Caco-2 (cell line): ENCODE results near the gene GRHL3. TPM values are rescaled to one million over a fixed set of nuclear protein-coding genes. Genes with fewer than 3 reads are reported as not detected.

Source experiments
- BruUV-seq: library from RNA; stranded (reverse); fragments of 400-500 nt; replicated peaks from 2 replicates; lab custom pipeline; 2021; lab: Mats Ljungman, UMichigan
- CTCF ChIA-PET: fragments of 300-600 bp; sonication (Branson Sonifier 250); formaldehyde crosslinking; loops from one replicate; lab custom pipeline; 2022; ENCODE audit warnings: antibody characterized with exemption; lab: Charles Lee
- POLR2A ChIA-PET: fragments of 300-600 bp; sonication (Branson Sonifier 250); formaldehyde crosslinking; loops from one replicate; lab custom pipeline; 2022; ENCODE audit warnings: antibody characterized with exemption; lab: Charles Lee
- DNase-seq, 2 experiments: peaks; one replicate each; pipeline versions ENCODE4 v3.0.0 to v3.0.0-alpha.2; 2020 to 2022
- H3K27me3 ChIP-seq: replicated peaks from 2 replicates; pipeline ENCODE4 v1.6.0; 2011; ENCODE audit warnings: low read length; ENCODE audit not compliant: control insufficient read depth, insufficient read depth
- H3K36me3 ChIP-seq: 2 replicates; pipeline ENCODE4 v1.5.1; 2011; ENCODE audit warnings: low read length; ENCODE audit not compliant: control insufficient read depth, insufficient read depth
- H3K4me1 ChIP-seq: fragments of 250-450 bp; sonication (Bioruptor Pico); 2 replicates; pipeline ENCODE4 v1.5.1; 2020; ENCODE audit warnings: mild to moderate bottlenecking
- H3K4me3 ChIP-seq: 2 replicates; pipeline ENCODE4 v1.5.1; 2011; ENCODE audit warnings: low read depth, mild to moderate bottlenecking, control low read depth, low read length
- H3K9me3 ChIP-seq: fragments of 250-450 bp; sonication (Bioruptor Pico); 2 replicates; pipeline ENCODE4 v1.5.1; 2020; ENCODE audit warnings: mild to moderate bottlenecking, moderate library complexity
- H3K27ac Mint-ChIP-seq: one replicate; pipeline ENCODE4 v1.8.0; 2022; ENCODE audit warnings: mixed read lengths; ENCODE audit not compliant: unreplicated experiment
- H3K27me3 Mint-ChIP-seq: one replicate; pipeline ENCODE4 v1.8.0; 2022; ENCODE audit warnings: mixed read lengths; ENCODE audit not compliant: insufficient read depth, unreplicated experiment
- H3K36me3 Mint-ChIP-seq: one replicate; pipeline ENCODE4 v1.8.0; 2022; ENCODE audit warnings: mild to moderate bottlenecking, mixed read lengths; ENCODE audit not compliant: insufficient read depth, unreplicated experiment
- H3K4me1 Mint-ChIP-seq: one replicate; pipeline ENCODE4 v1.8.0; 2022; ENCODE audit warnings: low read depth, mixed read lengths; ENCODE audit not compliant: unreplicated experiment
- H3K4me3 Mint-ChIP-seq: one replicate; pipeline ENCODE4 v1.8.0; 2022; ENCODE audit warnings: mild to moderate bottlenecking, moderate library complexity, mixed read lengths; ENCODE audit not compliant: unreplicated experiment
- H3K9me3 Mint-ChIP-seq: one replicate; pipeline ENCODE4 v1.8.0; 2022; ENCODE audit warnings: mixed read lengths; ENCODE audit not compliant: unreplicated experiment
- intact Hi-C: fragments of 100-400 bp; cut with micrococcal nuclease; formaldehyde crosslinking; loops from one replicate; pipeline ENCODE4 v1.10.0; 2022; ENCODE audit not compliant: unreplicated experiment
- total RNA-seq: library from RNA; stranded (reverse); gene quantifications from 2 replicates; pipeline ENCODE4 v1.2.3, GENCODE V29; 2022
- TF ChIP-seq, protein P1 (sequence below), 2 experiments: fragments of 200-600 bp in 1 of 2; IDR thresholded peaks; 1 replicate in 1 of 2; 2 replicates in 1 of 2; pipeline versions ENCODE4 v1.5.1 to v1.8.0; 2011 to 2022; ENCODE audit warnings: antibody characterized with exemption in 1 of 2, control low read depth in 1 of 2, inconsistent platforms in 1 of 2, low read depth in 1 of 2, low read length in 1 of 2, mild to moderate bottlenecking in 1 of 2, moderate library complexity in 1 of 2; ENCODE audit not compliant: insufficient read depth in 1 of 2, severe bottlenecking in 1 of 2, unreplicated experiment in 1 of 2

The GRHL3 gene
- total RNA-seq, 1 experiment from 2014 or later = 2.3 TPM

DNA sequence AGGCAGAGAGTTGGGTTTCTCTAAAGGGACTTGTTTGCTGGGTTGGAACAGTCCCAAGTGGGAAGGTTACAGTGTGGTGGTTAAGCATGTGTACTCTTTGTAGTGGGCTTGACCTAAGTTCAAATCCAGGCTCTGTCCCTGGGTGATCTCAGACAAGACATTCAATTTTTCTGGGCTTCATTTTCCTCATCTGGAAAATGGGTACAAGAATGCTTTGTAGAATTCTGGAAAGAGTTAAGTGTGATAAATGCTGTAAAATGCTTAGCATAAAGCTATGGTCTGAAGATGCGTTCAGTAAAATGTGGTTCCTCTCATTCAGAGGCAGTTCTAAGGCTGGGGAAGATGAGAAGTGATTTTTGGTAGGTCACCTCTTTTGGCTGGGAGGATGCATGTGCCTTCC is 805 bp downstream of the GRHL3 start:
- Histone ChIP-seq H3K27me3 (no peaks in the 10 kb centered on the region), H3K36me3 (no peaks in the 10 kb centered on the region), H3K4me3 (no peak overlapping the region), H3K4me1 (no peaks in the 10 kb centered on the region; the same call in 1 of the 2 replicates), H3K9me3 (no peaks in the 10 kb centered on the region)
- H3K36me3 Mint-ChIP-seq = no peaks in the 10 kb centered on the region
- H3K4me3 Mint-ChIP-seq = peak overlapping the region; percentile 78
- H3K4me1 Mint-ChIP-seq = peaks cover 6% of the 10 kb centered on the region
- POLR2A ChIA-PET = no interaction called here
- H3K27me3 Mint-ChIP-seq = no peaks in the 10 kb centered on the region
- H3K9me3 Mint-ChIP-seq = no peaks in the 10 kb centered on the region
- CTCF ChIA-PET = no interaction called here
- TF ChIP-seq, protein P1, sequence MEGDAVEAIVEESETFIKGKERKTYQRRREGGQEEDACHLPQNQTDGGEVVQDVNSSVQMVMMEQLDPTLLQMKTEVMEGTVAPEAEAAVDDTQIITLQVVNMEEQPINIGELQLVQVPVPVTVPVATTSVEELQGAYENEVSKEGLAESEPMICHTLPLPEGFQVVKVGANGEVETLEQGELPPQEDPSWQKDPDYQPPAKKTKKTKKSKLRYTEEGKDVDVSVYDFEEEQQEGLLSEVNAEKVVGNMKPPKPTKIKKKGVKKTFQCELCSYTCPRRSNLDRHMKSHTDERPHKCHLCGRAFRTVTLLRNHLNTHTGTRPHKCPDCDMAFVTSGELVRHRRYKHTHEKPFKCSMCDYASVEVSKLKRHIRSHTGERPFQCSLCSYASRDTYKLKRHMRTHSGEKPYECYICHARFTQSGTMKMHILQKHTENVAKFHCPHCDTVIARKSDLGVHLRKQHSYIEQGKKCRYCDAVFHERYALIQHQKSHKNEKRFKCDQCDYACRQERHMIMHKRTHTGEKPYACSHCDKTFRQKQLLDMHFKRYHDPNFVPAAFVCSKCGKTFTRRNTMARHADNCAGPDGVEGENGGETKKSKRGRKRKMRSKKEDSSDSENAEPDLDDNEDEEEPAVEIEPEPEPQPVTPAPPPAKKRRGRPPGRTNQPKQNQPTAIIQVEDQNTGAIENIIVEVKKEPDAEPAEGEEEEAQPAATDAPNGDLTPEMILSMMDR (IDR thresholded peaks at IDR 0.05; ENCODE audit: insufficient read depth in 1 of 2, low read depth in 1 of 2, low read length in 1 of 2, severe bottlenecking in 1 of 2, unreplicated experiment in 1 of 2) = no peak
- H3K27ac Mint-ChIP-seq = no peak overlapping the region
- BruUV-seq = no TSS peak
- DNase-seq = no peak
- intact Hi-C loops = loop anchor here (2.0 kb wide), 1 partner anchor 69 kb away; no protein-coding TSS in a partner anchor

DNA sequence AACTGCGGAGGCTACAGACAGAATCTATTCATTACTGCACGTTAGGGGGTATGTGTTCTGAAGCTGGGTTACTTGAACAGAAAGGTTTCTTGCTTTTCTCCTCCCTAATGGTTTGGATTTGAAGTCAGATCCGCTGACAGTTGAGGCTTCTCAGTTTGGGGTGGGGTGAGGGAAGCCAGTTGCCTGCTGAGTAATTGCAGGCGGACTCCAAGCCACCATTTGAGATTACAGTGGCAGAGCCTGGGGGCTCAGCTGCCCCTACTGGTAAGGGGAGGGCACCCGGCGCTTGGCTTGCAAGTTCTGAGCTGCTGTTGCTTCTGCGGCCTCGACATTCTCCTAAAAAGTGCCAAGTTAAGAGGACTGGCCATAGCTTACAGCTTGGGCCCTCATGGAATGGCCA is 2.0 kb downstream of the GRHL3 start:
- Histone ChIP-seq H3K27me3 (no peaks in the 10 kb centered on the region), H3K9me3 (no peaks in the 10 kb centered on the region), H3K4me1 (no peaks in the 10 kb centered on the region; the same call in 1 of the 2 replicates), H3K36me3 (no peaks in the 10 kb centered on the region), H3K4me3 (peak overlapping the region; percentile 52)
- Mint-ChIP-seq H3K4me3 (peak overlapping the region; percentile 74), H3K27ac (peak overlapping the region; percentile 57), H3K36me3 (no peaks in the 10 kb centered on the region), H3K4me1 (peaks cover 6% of the 10 kb centered on the region), H3K9me3 (no peaks in the 10 kb centered on the region), H3K27me3 (no peaks in the 10 kb centered on the region)
- no TSS peak for BruUV-seq
- intact Hi-C loops = no loop called here
- DNase-seq = no peak
- CTCF ChIA-PET = interaction anchor here (0.6 to 0.9 kb wide), 2 partner anchors 119 to 133 kb away, joined by 3 read pairs; no protein-coding TSS in a partner anchor
- POLR2A ChIA-PET = interaction anchor here (1.0 kb wide), 1 partner anchor 8 kb away, joined by 3 read pairs; no protein-coding TSS in a partner anchor
- TF ChIP-seq, protein P1 (IDR thresholded peaks at IDR 0.05; ENCODE audit: insufficient read depth in 1 of 2, low read depth in 1 of 2, low read length in 1 of 2, severe bottlenecking in 1 of 2, unreplicated experiment in 1 of 2) = no peak

DNA sequence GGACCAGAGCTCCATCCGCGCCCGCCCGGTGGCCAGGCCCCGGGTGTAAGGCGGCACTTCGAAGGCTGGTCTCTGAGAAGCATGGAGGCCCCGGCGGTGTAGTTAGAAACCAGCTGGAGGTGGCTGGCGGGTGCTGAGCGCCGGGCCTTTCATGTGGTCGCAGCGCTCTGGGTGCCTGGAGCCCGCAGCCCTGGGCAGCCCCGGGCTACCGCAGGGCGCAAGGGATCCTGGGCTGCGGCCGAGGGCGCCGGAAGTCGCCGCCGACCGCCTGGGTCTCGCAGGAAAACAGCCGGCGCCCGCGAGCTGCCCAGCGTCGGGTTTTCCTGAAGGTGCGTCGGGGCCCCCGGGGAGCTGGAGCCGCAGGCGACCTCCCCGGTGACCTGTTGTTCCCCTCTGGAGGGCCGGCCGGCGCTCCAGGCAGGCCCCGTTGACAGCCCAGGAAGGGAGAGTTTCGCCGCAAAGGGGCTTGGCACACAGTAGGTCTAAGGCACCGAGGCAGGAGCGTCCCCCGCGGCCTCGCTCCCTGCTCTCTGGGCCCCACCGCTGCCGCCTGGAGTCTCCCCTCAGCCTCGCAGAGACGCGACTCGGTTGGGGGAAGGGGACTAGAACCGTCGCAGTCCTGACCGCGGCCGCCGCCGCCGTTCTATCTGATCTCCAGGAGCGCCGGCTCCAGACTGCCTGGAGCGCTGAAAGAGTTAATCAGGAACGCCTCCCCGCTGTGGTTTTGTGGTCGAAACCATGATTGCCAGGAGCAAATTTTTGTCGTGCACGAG is 2.7 kb downstream of the GRHL3 start:
- POLR2A ChIA-PET = interaction anchor here (0.6 to 1.0 kb wide), 2 partner anchors 9 to 133 kb away, joined by 3 to 5 read pairs; no protein-coding TSS in a partner anchor

More for the DNA sequence above, 2.7 kb downstream of the GRHL3 start:
- BruUV-seq = TSS peak; percentile 30
- Mint-ChIP-seq H3K36me3 (no peaks in the 10 kb centered on the region), H3K9me3 (no peaks in the 10 kb centered on the region), H3K27me3 (no peaks in the 10 kb centered on the region), H3K4me3 (peak overlapping the region; percentile 74), H3K4me1 (peaks cover 6% of the 10 kb centered on the region), H3K27ac (peak overlapping the region; percentile 57)
- DNase-seq = peak; percentile 52 to 59
- no peaks in the 10 kb centered on the region for H3K36me3 ChIP-seq
- H3K27me3 ChIP-seq = no peaks in the 10 kb centered on the region
- H3K9me3 ChIP-seq = no peaks in the 10 kb centered on the region
- TF ChIP-seq, protein P1 (IDR thresholded peaks at IDR 0.05; ENCODE audit: insufficient read depth in 1 of 2, low read depth in 1 of 2, low read length in 1 of 2, severe bottlenecking in 1 of 2, unreplicated experiment in 1 of 2) = no peak
- H3K4me1 ChIP-seq = no peaks in the 10 kb centered on the region; the same call in 1 of the 2 replicates
- intact Hi-C loops = no loop called here
- H3K4me3 ChIP-seq = peak overlapping the region; percentile 52
- CTCF ChIA-PET = interaction anchor here (0.9 to 1.6 kb wide), 2 partner anchors 120 to 171 kb away, joined by 3 to 4 read pairs; no protein-coding TSS in a partner anchor
